ENCODE data around the gene FHIT. TPM values are rescaled to one million over a fixed set of nuclear protein-coding genes. Genes with fewer than 3 reads are reported as not detected.
"Not testable (repeated sequence)": the region's sequence is repeated elsewhere in the genome, so short reads cannot be mapped to it uniquely, and the experiment has no call there.

The FHIT gene
- total RNA-seq, 1 donor from 2014 or later, result 22.6 TPM

GRCh38 chr3:61008998-61009380, 242.3 kb downstream of the FHIT start:
- Mint-ChIP-seq H3K4me3 (no peak overlapping the region), H3K36me3 (ENCODE audit: low read depth) (no peaks in the 10 kb centered on the region), H3K27me3 (ENCODE audit: insufficient read depth) (no peaks in the 10 kb centered on the region), H3K27ac (no peak overlapping the region), H3K9me3 (no peaks in the 10 kb centered on the region), H3K4me1 (ENCODE audit: low read depth) (no peaks in the 10 kb centered on the region)
- intact Hi-C loops (cut with micrococcal nuclease), result no loop called here
- DNase-seq (ENCODE audit: low spot score), result no peak

GRCh38 chr3:61008153-61008997, 242.9 kb downstream of the FHIT start:
- H3K4me3 Mint-ChIP-seq, result no peak overlapping the region
- intact Hi-C loops (cut with micrococcal nuclease), result no loop called here
- no peak for DNase-seq (ENCODE audit: low spot score)

GRCh38 chr3:61005591-61005990, 245.7 kb downstream of the FHIT start:
- H3K36me3 Mint-ChIP-seq (ENCODE audit: low read depth), result no peaks in the 10 kb centered on the region
- intact Hi-C loops (cut with micrococcal nuclease), result no loop called here
- H3K4me1 Mint-ChIP-seq (ENCODE audit: low read depth), result no peaks in the 10 kb centered on the region
- H3K4me3 Mint-ChIP-seq, result no peak overlapping the region
- no peaks in the 10 kb centered on the region for H3K9me3 Mint-ChIP-seq
- H3K27me3 Mint-ChIP-seq (ENCODE audit: insufficient read depth), result no peaks in the 10 kb centered on the region
- H3K27ac Mint-ChIP-seq, result no peak overlapping the region
- DNase-seq (ENCODE audit: low spot score), result no peak

More at GRCh38 chr3:61008153-61008997, 242.9 kb downstream of the FHIT start:
- H3K9me3 Mint-ChIP-seq, result no peaks in the 10 kb centered on the region
- no peaks in the 10 kb centered on the region for H3K36me3 Mint-ChIP-seq (ENCODE audit: low read depth)
- H3K27me3 Mint-ChIP-seq (ENCODE audit: insufficient read depth), result no peaks in the 10 kb centered on the region
- H3K4me1 Mint-ChIP-seq (ENCODE audit: low read depth), result no peaks in the 10 kb centered on the region
- H3K27ac Mint-ChIP-seq, result no peak overlapping the region

- no peaks in the 10 kb centered on the region for H3K4me1 Mint-ChIP-seq (ENCODE audit: low read depth)
- no peak overlapping the region for H3K27ac Mint-ChIP-seq
- intact Hi-C loops (cut with micrococcal nuclease), result no loop called here
- no peak for DNase-seq (ENCODE audit: low spot score)
- no peaks in the 10 kb centered on the region for H3K9me3 Mint-ChIP-seq
- H3K36me3 Mint-ChIP-seq (ENCODE audit: low read depth), result no peaks in the 10 kb centered on the region
- peaks cover 4% of the 10 kb centered on the region for H3K27me3 Mint-ChIP-seq (ENCODE audit: insufficient read depth)
- H3K4me3 Mint-ChIP-seq, result no peak overlapping the region
These were observed 252.4 kb downstream of the FHIT start for GRCh38 chr3:60998858-60999257.

- H3K27ac Mint-ChIP-seq, result no peak overlapping the region
- intact Hi-C loops (cut with micrococcal nuclease), result no loop called here
- DNase-seq (ENCODE audit: low spot score), result no peak
- no peaks in the 10 kb centered on the region for H3K36me3 Mint-ChIP-seq (ENCODE audit: low read depth)
- peaks cover 5% of the 10 kb centered on the region for H3K9me3 Mint-ChIP-seq
- no peaks in the 10 kb centered on the region for H3K4me1 Mint-ChIP-seq (ENCODE audit: low read depth)
- H3K4me3 Mint-ChIP-seq, result no peak overlapping the region
- peaks cover 3% of the 10 kb centered on the region for H3K27me3 Mint-ChIP-seq (ENCODE audit: insufficient read depth)
These were observed 258.9 kb downstream of the FHIT start for GRCh38 chr3:60992395-60992794.

- no peaks in the 10 kb centered on the region for H3K27me3 Mint-ChIP-seq (ENCODE audit: insufficient read depth)
- intact Hi-C loops (cut with micrococcal nuclease), result no loop called here
- H3K4me1 Mint-ChIP-seq (ENCODE audit: low read depth), result no peaks in the 10 kb centered on the region
- no peaks in the 10 kb centered on the region for H3K36me3 Mint-ChIP-seq (ENCODE audit: low read depth)
- H3K9me3 Mint-ChIP-seq, result peaks cover 5% of the 10 kb centered on the region
- no peak overlapping the region for H3K4me3 Mint-ChIP-seq
- no peak overlapping the region for H3K27ac Mint-ChIP-seq
- DNase-seq (ENCODE audit: low spot score), result no peak
These were observed 260.9 kb downstream of the FHIT start for GRCh38 chr3:60990442-60990730.

- no peaks in the 10 kb centered on the region for H3K36me3 Mint-ChIP-seq (ENCODE audit: low read depth)
- intact Hi-C loops (cut with micrococcal nuclease), result no loop called here
- H3K4me3 Mint-ChIP-seq, result no peak overlapping the region
- no peaks in the 10 kb centered on the region for H3K4me1 Mint-ChIP-seq (ENCODE audit: low read depth)
- DNase-seq (ENCODE audit: low spot score), result no peak
- H3K9me3 Mint-ChIP-seq, result peaks cover 5% of the 10 kb centered on the region
- no peak overlapping the region for H3K27ac Mint-ChIP-seq
- H3K27me3 Mint-ChIP-seq (ENCODE audit: insufficient read depth), result no peaks in the 10 kb centered on the region
These were observed 261.4 kb downstream of the FHIT start for GRCh38 chr3:60989626-60990441.

- DNase-seq (ENCODE audit: low spot score); H3K4me1 Mint-ChIP-seq (ENCODE audit: low read depth); H3K36me3 Mint-ChIP-seq (ENCODE audit: low read depth); H3K9me3 Mint-ChIP-seq; H3K4me3 Mint-ChIP-seq; H3K27me3 Mint-ChIP-seq (ENCODE audit: insufficient read depth); intact Hi-C loops (cut with micrococcal nuclease); H3K27ac Mint-ChIP-seq: not testable (repeated sequence)
These were observed 264.1 kb downstream of the FHIT start for GRCh38 chr3:60987191-60987590.

GRCh38 chr3:60986552-60986951, 264.7 kb downstream of the FHIT start:
- Mint-ChIP-seq H3K4me3 (no peak overlapping the region), H3K4me1 (ENCODE audit: low read depth) (no peaks in the 10 kb centered on the region), H3K27me3 (ENCODE audit: insufficient read depth) (no peaks in the 10 kb centered on the region), H3K36me3 (ENCODE audit: low read depth) (no peaks in the 10 kb centered on the region), H3K9me3 (peaks cover 5% of the 10 kb centered on the region), H3K27ac (no peak overlapping the region)
- intact Hi-C loops (cut with micrococcal nuclease), result no loop called here
- DNase-seq (ENCODE audit: low spot score), result no peak

- H3K9me3 Mint-ChIP-seq, result peaks cover 10% of the 10 kb centered on the region
- H3K27ac Mint-ChIP-seq, result no peak overlapping the region
- peaks cover 5% of the 10 kb centered on the region for H3K4me1 Mint-ChIP-seq (ENCODE audit: low read depth)
- intact Hi-C loops (cut with micrococcal nuclease), result no loop called here
- no peak for DNase-seq (ENCODE audit: low spot score)
- no peaks in the 10 kb centered on the region for H3K36me3 Mint-ChIP-seq (ENCODE audit: low read depth)
- no peak overlapping the region for H3K4me3 Mint-ChIP-seq
- no peaks in the 10 kb centered on the region for H3K27me3 Mint-ChIP-seq (ENCODE audit: insufficient read depth)
These were observed 267.3 kb downstream of the FHIT start for GRCh38 chr3:60983906-60984305.

- Mint-ChIP-seq H3K27ac (no peak overlapping the region), H3K27me3 (ENCODE audit: insufficient read depth) (no peaks in the 10 kb centered on the region), H3K4me1 (ENCODE audit: low read depth) (peaks cover 5% of the 10 kb centered on the region), H3K9me3 (peaks cover 9% of the 10 kb centered on the region), H3K4me3 (no peak overlapping the region), H3K36me3 (ENCODE audit: low read depth) (no peaks in the 10 kb centered on the region)
- DNase-seq (ENCODE audit: low spot score), result no peak
- intact Hi-C loops (cut with micrococcal nuclease), result no loop called here
These were observed 270.9 kb downstream of the FHIT start for GRCh38 chr3:60980342-60980692.

GRCh38 chr3:60979461-60980341, 271.6 kb downstream of the FHIT start:
- H3K36me3 Mint-ChIP-seq (ENCODE audit: low read depth), result no peaks in the 10 kb centered on the region
- peaks cover 9% of the 10 kb centered on the region for H3K9me3 Mint-ChIP-seq
- intact Hi-C loops (cut with micrococcal nuclease), result no loop called here
- DNase-seq (ENCODE audit: low spot score), result no peak
- H3K27ac Mint-ChIP-seq, result no peak overlapping the region
- H3K4me3 Mint-ChIP-seq, result no peak overlapping the region
- no peaks in the 10 kb centered on the region for H3K27me3 Mint-ChIP-seq (ENCODE audit: insufficient read depth)
- peaks cover 5% of the 10 kb centered on the region for H3K4me1 Mint-ChIP-seq (ENCODE audit: low read depth)

GRCh38 chr3:60973321-60973720, 277.9 kb downstream of the FHIT start:
- Mint-ChIP-seq H3K4me3 (no peak overlapping the region), H3K36me3 (ENCODE audit: low read depth) (no peaks in the 10 kb centered on the region), H3K4me1 (ENCODE audit: low read depth) (no peaks in the 10 kb centered on the region), H3K27me3 (ENCODE audit: insufficient read depth) (peaks cover 2% of the 10 kb centered on the region), H3K27ac (no peak overlapping the region), H3K9me3 (peaks cover 19% of the 10 kb centered on the region)
- intact Hi-C loops (cut with micrococcal nuclease), result no loop called here
- no peak for DNase-seq (ENCODE audit: low spot score)
